H1 (cell line): ENCODE data around the gene RNF4. TPM values are rescaled to one million over a fixed set of nuclear protein-coding genes. Genes with fewer than 3 reads are reported as not detected.

Experiments used
- CTCF ChIA-PET: fragments of 300-600 bp; sonication (Branson Sonifier 250); formaldehyde crosslinking; loops from one replicate; lab custom pipeline; 2021; ENCODE audit not compliant: partially characterized antibody; lab: Charles Lee
- POLR2A ChIA-PET: fragments of 300-600 bp; sonication (Branson Sonifier 250); formaldehyde crosslinking; loops from one replicate; lab custom pipeline; 2021; ENCODE audit warnings: inconsistent platforms; ENCODE audit not compliant: partially characterized antibody; lab: Charles Lee
- DNase-seq, 2 experiments: peaks; one replicate each; pipeline versions ENCODE4 v3.0.0 to v3.0.0-alpha.2; 2010 to 2022; ENCODE audit warnings: low spot score in 2 of 2, low read depth in 1 of 2, mixed read lengths in 1 of 2
- FAIRE-seq: peaks from 2 replicates; lab custom pipeline; 2011; peaks lifted over from hg19 to GRCh38; lab: Jason Lieb, UNC
- H2AFZ ChIP-seq: 2 replicates; pipeline ENCODE4 v1.8.1; 2012; ENCODE audit warnings: low read length, inconsistent platforms
- H2AK5ac ChIP-seq: 2 replicates; pipeline ENCODE4 v1.6.1; 2013; ENCODE audit warnings: low read depth, low read length
- H2BK120ac ChIP-seq: replicated peaks from 2 replicates; pipeline ENCODE3; 2013; ENCODE audit warnings: low read depth, low read length, inconsistent platforms
- H2BK12ac ChIP-seq: 2 replicates; pipeline ENCODE4 v1.6.1; 2013; ENCODE audit warnings: low read depth, low read length
- H2BK15ac ChIP-seq: 2 replicates; pipeline ENCODE4 v1.6.1; 2013; ENCODE audit warnings: low read length
- H2BK20ac ChIP-seq: 2 replicates; pipeline ENCODE4 v1.6.1; 2013; ENCODE audit warnings: low read length
- H2BK5ac ChIP-seq: 2 replicates; pipeline ENCODE4 v1.6.1; 2013; ENCODE audit warnings: low read depth, low read length
- H3K14ac ChIP-seq: 2 replicates; pipeline ENCODE4 v1.6.1; 2013; ENCODE audit warnings: inconsistent platforms; ENCODE audit not compliant: insufficient read length
- H3K18ac ChIP-seq: 2 replicates; pipeline ENCODE4 v1.6.1; 2013; ENCODE audit warnings: low read length; ENCODE audit errors: extremely low read depth
- H3K23ac ChIP-seq: 2 replicates; pipeline ENCODE4 v1.6.1; 2013; ENCODE audit warnings: inconsistent platforms; ENCODE audit not compliant: insufficient read length
- H3K23me2 ChIP-seq: 2 replicates; pipeline ENCODE4 v1.6.1; 2013; ENCODE audit warnings: low read depth, low read length
- H3K27ac ChIP-seq: 2 replicates; pipeline ENCODE4 v1.6.1; 2011; ENCODE audit warnings: low read depth, low read length, inconsistent platforms
- H3K27me3 ChIP-seq, 4 experiments: replicated peaks in 1 of 4; 1 replicate in 1 of 4; 2 replicates in 3 of 4; pipeline versions ENCODE4 v1.6.1 to v1.8.1; 2011 to 2013; ENCODE audit warnings: low read length in 3 of 4, mild to moderate bottlenecking in 3 of 4, inconsistent platforms in 2 of 4, mixed read lengths in 2 of 4, moderate library complexity in 1 of 4; ENCODE audit not compliant: control insufficient read depth in 3 of 4, insufficient read depth in 3 of 4; ENCODE audit errors: extremely low read depth in 1 of 4
- H3K36me3 ChIP-seq, 4 experiments: 2 replicates each; pipeline versions ENCODE4 v1.6.1 to v1.8.1; 2011 to 2013; ENCODE audit warnings: mild to moderate bottlenecking in 4 of 4, low read length in 3 of 4, moderate library complexity in 2 of 4, control low read depth in 1 of 4, inconsistent platforms in 1 of 4; ENCODE audit not compliant: insufficient read depth in 4 of 4, control insufficient read depth in 2 of 4
- H3K4ac ChIP-seq: replicated peaks from 2 replicates; pipeline ENCODE3; 2013; ENCODE audit warnings: low read length, low read depth, mixed read lengths, inconsistent platforms; ENCODE audit not compliant: insufficient read length
- H3K4me1 ChIP-seq, 4 experiments: replicated peaks in 1 of 4; 1 replicate in 1 of 4; 2 replicates in 3 of 4; pipeline versions ENCODE4 v1.6.1 to v1.8.1; 2011 to 2013; ENCODE audit warnings: low read length in 3 of 4, inconsistent platforms in 2 of 4, mixed read lengths in 1 of 4; ENCODE audit not compliant: insufficient read depth in 4 of 4, control insufficient read depth in 3 of 4
- H3K4me2 ChIP-seq, 2 experiments: 2 replicates each; pipeline versions ENCODE4 v1.6.1 to v1.8.1; 2011 to 2013; ENCODE audit warnings: low read depth in 2 of 2, low read length in 2 of 2, control low read depth in 1 of 2, inconsistent platforms in 1 of 2, mild to moderate bottlenecking in 1 of 2; ENCODE audit not compliant: insufficient read depth in 1 of 2
- H3K4me3 ChIP-seq, 4 experiments: fragments of 200-600, 300-600 bp in 1 of 4; sonication (generic), shearing (Covaris generic), sonication (Bioruptor Twin) in 1 of 4; 2 replicates each; pipeline versions ENCODE4 v1.5.1 to v1.8.1; 2011 to 2016; ENCODE audit warnings: low read length in 4 of 4, low read depth in 3 of 4, control low read depth in 2 of 4, inconsistent platforms in 2 of 4, mild to moderate bottlenecking in 2 of 4, mixed read lengths in 1 of 4, moderate library complexity in 1 of 4; ENCODE audit not compliant: insufficient read depth in 2 of 4; ENCODE audit errors: extremely low read depth in 1 of 4
- H3K56ac ChIP-seq: replicated peaks from 2 replicates; pipeline ENCODE3; 2013; ENCODE audit warnings: low read depth, mild to moderate bottlenecking, mixed read lengths, low read length, inconsistent platforms; ENCODE audit not compliant: insufficient read length
- H3K79me1 ChIP-seq: 2 replicates; pipeline ENCODE4 v1.6.1; 2013; ENCODE audit warnings: low read depth, low read length, control low read depth
- H3K79me2 ChIP-seq, 2 experiments: 2 replicates each; pipeline versions ENCODE4 v1.6.1 to v1.8.1; 2012 to 2013; ENCODE audit warnings: low read length in 2 of 2, mild to moderate bottlenecking in 2 of 2, inconsistent platforms in 1 of 2; ENCODE audit not compliant: insufficient read depth in 2 of 2, control insufficient read depth in 1 of 2
- H3K9ac ChIP-seq, 4 experiments: replicated peaks in 1 of 4; 1 replicate in 1 of 4; 2 replicates in 3 of 4; pipeline versions ENCODE4 v1.6.1 to v1.8.1; 2011 to 2013; ENCODE audit warnings: low read depth in 3 of 4, low read length in 3 of 4, control low read depth in 2 of 4, mild to moderate bottlenecking in 2 of 4, moderate library complexity in 2 of 4, inconsistent platforms in 1 of 4; ENCODE audit errors: extremely low read depth in 1 of 4
- H3K9me3 ChIP-seq, 2 experiments: 2 replicates each; pipeline versions ENCODE4 v1.6.1 to v1.8.1; 2012 to 2013; ENCODE audit warnings: mild to moderate bottlenecking in 2 of 2, moderate library complexity in 2 of 2, control low read depth in 1 of 2, inconsistent platforms in 1 of 2, low read depth in 1 of 2, low read length in 1 of 2, mixed read lengths in 1 of 2; ENCODE audit not compliant: insufficient read depth in 2 of 2
- H4K20me1 ChIP-seq, 2 experiments: replicated peaks in 1 of 2; 2 replicates each; pipeline versions ENCODE3 to v1.8.1; 2011 to 2013; ENCODE audit warnings: inconsistent platforms in 2 of 2, low read length in 2 of 2, mild to moderate bottlenecking in 1 of 2; ENCODE audit not compliant: insufficient read depth in 2 of 2, control insufficient read depth in 1 of 2
- H4K5ac ChIP-seq: 2 replicates; pipeline ENCODE4 v1.6.1; 2013; ENCODE audit warnings: low read length, low read depth, mixed read lengths, inconsistent platforms; ENCODE audit not compliant: insufficient read length
- H4K8ac ChIP-seq: 2 replicates; pipeline ENCODE4 v1.8.0; 2013; ENCODE audit warnings: mild to moderate bottlenecking, moderate library complexity, low read length, inconsistent platforms; ENCODE audit not compliant: insufficient read depth; ENCODE audit errors: extremely low read depth
- H4K91ac ChIP-seq: replicated peaks from 2 replicates; pipeline ENCODE3; 2013; ENCODE audit warnings: low read length, mixed read lengths, inconsistent platforms; ENCODE audit not compliant: insufficient read length
- WGBS, 2 experiments: shearing (Covaris generic) in 1 of 2; methylation state at CpG; one replicate each; pipeline versions ENCODE4 v1.1.6 to v1.1.7; 2013 to 2015; ENCODE audit warnings: low lambda C conversion rate in 2 of 2, mixed read lengths in 2 of 2, inconsistent platforms in 1 of 2, low coverage in 1 of 2, missing lambda C conversion rate in 1 of 2; ENCODE audit not compliant: insufficient replicate concordance in 2 of 2, insufficient coverage in 1 of 2, insufficient read length in 1 of 2; ENCODE audit errors: extremely low coverage in 1 of 2, missing lambda C conversion rate in 1 of 2; 5-methylcytosine and 5-hydroxymethylcytosine counted together
- polyA plus RNA-seq, 7 experiments: library from polyadenylated mRNA; depleted of rRNA in 3 of 7; stranded (reverse) in 5 of 7; unstranded in 2 of 7; fragments of >200 nt in 5 of 7; fragments of 200-250 nt in 2 of 7; gene quantifications; 1 replicate in 5 of 7; 2 replicates in 1 of 7; 4 replicates in 1 of 7; pipeline versions ENCODE4 v1.2.1 to v1.2.3, GENCODE V29; 2011 to 2013; ENCODE audit warnings: missing spikeins in 2 of 7, mixed read lengths in 2 of 7
- total RNA-seq: library from RNA; stranded (reverse); fragmentation: NEBNext Ultra II Directional; extraction: Animal tissue kit (Norgen Biotek cat#: 25700); gene quantifications from 2 replicates; pipeline ENCODE4 v1.2.1, GENCODE V29; 2021
- TF ChIP-seq, protein P1 (sequence below), 3 experiments: IDR thresholded peaks; 1 replicate in 2 of 3; 2 replicates in 1 of 3; pipeline versions ENCODE4 v1.5.1 to v1.6.1; 2011; ENCODE audit warnings: low read length in 3 of 3, mild to moderate bottlenecking in 3 of 3, inconsistent platforms in 2 of 3, low read depth in 1 of 3, moderate library complexity in 1 of 3; ENCODE audit not compliant: insufficient read depth in 1 of 3; ENCODE audit errors: control extremely low read depth in 1 of 3

RNF4 gene
- total and polyA plus RNA-seq, 2 of the 8 experiments (the other 6 are each of a cell fraction or from before 2014, with no cell fraction given) = 68.2 to 78.9 TPM

DNA sequence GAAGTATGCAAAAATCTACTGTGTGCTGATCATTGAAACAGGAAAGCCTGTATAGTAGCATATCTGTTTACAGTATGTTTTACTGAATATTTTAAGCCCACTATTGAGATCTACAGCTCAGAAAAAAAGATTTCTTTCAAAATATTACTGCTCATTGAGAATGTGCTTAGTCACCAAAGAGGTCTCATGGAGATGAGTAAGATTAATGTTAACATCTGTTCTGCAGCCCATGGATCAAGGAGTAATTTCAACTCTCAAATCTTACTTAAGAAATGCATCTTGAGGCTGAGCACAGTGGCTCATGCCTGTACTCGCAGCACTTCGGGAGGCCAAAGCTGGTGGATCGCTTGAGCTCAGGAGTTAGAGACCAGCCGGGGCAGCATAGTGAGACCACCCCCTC lies 3.3 kb downstream of the RNF4 start:
- no peak for DNase-seq
- TF ChIP-seq, protein P1, sequence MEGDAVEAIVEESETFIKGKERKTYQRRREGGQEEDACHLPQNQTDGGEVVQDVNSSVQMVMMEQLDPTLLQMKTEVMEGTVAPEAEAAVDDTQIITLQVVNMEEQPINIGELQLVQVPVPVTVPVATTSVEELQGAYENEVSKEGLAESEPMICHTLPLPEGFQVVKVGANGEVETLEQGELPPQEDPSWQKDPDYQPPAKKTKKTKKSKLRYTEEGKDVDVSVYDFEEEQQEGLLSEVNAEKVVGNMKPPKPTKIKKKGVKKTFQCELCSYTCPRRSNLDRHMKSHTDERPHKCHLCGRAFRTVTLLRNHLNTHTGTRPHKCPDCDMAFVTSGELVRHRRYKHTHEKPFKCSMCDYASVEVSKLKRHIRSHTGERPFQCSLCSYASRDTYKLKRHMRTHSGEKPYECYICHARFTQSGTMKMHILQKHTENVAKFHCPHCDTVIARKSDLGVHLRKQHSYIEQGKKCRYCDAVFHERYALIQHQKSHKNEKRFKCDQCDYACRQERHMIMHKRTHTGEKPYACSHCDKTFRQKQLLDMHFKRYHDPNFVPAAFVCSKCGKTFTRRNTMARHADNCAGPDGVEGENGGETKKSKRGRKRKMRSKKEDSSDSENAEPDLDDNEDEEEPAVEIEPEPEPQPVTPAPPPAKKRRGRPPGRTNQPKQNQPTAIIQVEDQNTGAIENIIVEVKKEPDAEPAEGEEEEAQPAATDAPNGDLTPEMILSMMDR (IDR thresholded peaks at IDR 0.05; ENCODE audit: control extremely low read depth in 1 of 3, insufficient read depth in 1 of 3, low read depth in 1 of 3, low read length in 3 of 3) = no peak

More for the DNA sequence above, 3.3 kb downstream of the RNF4 start:
- Histone ChIP-seq H3K14ac (no peak overlapping the region), H3K9me3 (no peaks in the 10 kb centered on the region), H3K9ac (no peak overlapping the region), H3K23me2 (peaks cover 11% of the 10 kb centered on the region), H3K4me2 (no peak overlapping the region), H3K18ac (no peak overlapping the region), H4K8ac (no peak overlapping the region), H4K91ac (no peak overlapping the region), H3K36me3 (peaks cover 0 to 27% (median 10%) of the 10 kb centered on the region in 4 experiments; a peak in 5 of 8 replicates), H3K56ac (no peak overlapping the region), H2BK20ac (no peak overlapping the region), H3K4me1 (peaks cover 0 to 6% (median under 1%) of the 10 kb centered on the region in 4 experiments; a peak in 3 of 7 replicates), H2BK120ac (no peak overlapping the region), H3K79me2 (peaks cover 63 to 91% of the 10 kb centered on the region in 2 experiments), H4K20me1 (peaks cover 8 to 28% of the 10 kb centered on the region in 2 experiments), H2BK12ac (no peak overlapping the region), H2AK5ac (no peak overlapping the region), H3K27me3 (no peaks in the 10 kb centered on the region), H3K27ac (no peak overlapping the region), H3K4ac (no peak overlapping the region), H3K79me1 (no peaks in the 10 kb centered on the region; the same call in 1 of the 2 replicates), H2AFZ (no peak overlapping the region), H2BK5ac (no peak overlapping the region), H4K5ac (no peak overlapping the region), H3K23ac (no peak overlapping the region), H3K4me3 (no peak overlapping the region), H2BK15ac (no peak overlapping the region)
- FAIRE-seq = no peak
- 94% methylated on average over 4 of the region's 4 CpGs; no CpG with 5 or more reads in 1 of the 2 experiments for WGBS, 2 experiments
- ChIA-PET POLR2A (interaction anchor here (1.2 to 1.8 kb wide), 4 partner anchors 12 to 21 kb away, joined by 3 to 10 read pairs (median 5); no protein-coding TSS in a partner anchor), CTCF (no interaction called here)
